ENCODE measurements around the gene SH3PXD2A. TPM values are rescaled to one million over a fixed set of nuclear protein-coding genes. Genes with fewer than 3 reads are reported as not detected.
"Not testable (repeated sequence)": the region's sequence is repeated elsewhere in the genome, so short reads cannot be mapped to it uniquely, and the experiment has no call there.

Gene SH3PXD2A
- total RNA-seq, 2 experiments from 2014 or later: 6.9 to 7.0 TPM

DNA sequence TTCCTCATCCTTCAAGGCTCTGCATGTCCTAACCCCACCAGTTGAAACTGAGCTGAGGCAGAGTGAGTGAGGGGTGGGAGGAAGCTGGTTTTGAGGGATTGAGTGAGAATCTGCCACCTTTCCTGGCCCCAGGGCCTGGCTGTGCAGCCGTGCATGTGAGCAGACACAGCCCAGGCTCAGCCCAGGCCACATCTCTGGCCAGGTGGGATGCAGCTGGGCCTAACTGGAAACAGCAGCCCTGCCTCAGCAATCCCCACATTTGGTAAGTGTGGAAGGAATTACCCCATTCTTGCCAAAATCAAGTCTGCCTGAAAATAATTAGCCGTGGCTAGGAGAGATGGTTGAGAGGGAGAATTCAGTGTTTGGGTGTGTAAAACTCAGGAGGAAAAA is 245.3 kb downstream of the SH3PXD2A start:
- Histone ChIP-seq H3K36me3 (ENCODE audit: insufficient read depth, low read length) (peaks cover 2% of the 10 kb centered on the region), H3K27ac (ENCODE audit: low read depth in 1 of 2, low read length in 2 of 2) (no peak overlapping the region), H3K9me3 (ENCODE audit: control insufficient read depth in 1 of 2, insufficient read depth in 1 of 2, low read length in 2 of 2) (no peaks in the 10 kb centered on the region), H3K4me3 (ENCODE audit: low read length) (no peak overlapping the region), H3K4me1 (ENCODE audit: insufficient read depth, low read length) (no peaks in the 10 kb centered on the region), H3K27me3 (ENCODE audit: control insufficient read depth in 1 of 2, insufficient read depth in 2 of 2, low read length in 2 of 2) (no peaks in the 10 kb centered on the region)
- ATAC-seq (ENCODE audit: poor library complexity): no peak
- Mint-ChIP-seq H3K4me3 (no peak overlapping the region), H3K36me3 (ENCODE audit: low read depth) (peaks cover 5% of the 10 kb centered on the region), H3K4me1 (ENCODE audit: low read depth) (no peaks in the 10 kb centered on the region), H3K9me3 (no peaks in the 10 kb centered on the region), H3K27me3 (no peaks in the 10 kb centered on the region), H3K27ac (no peak overlapping the region)
- TF ChIP-seq, protein P1, sequence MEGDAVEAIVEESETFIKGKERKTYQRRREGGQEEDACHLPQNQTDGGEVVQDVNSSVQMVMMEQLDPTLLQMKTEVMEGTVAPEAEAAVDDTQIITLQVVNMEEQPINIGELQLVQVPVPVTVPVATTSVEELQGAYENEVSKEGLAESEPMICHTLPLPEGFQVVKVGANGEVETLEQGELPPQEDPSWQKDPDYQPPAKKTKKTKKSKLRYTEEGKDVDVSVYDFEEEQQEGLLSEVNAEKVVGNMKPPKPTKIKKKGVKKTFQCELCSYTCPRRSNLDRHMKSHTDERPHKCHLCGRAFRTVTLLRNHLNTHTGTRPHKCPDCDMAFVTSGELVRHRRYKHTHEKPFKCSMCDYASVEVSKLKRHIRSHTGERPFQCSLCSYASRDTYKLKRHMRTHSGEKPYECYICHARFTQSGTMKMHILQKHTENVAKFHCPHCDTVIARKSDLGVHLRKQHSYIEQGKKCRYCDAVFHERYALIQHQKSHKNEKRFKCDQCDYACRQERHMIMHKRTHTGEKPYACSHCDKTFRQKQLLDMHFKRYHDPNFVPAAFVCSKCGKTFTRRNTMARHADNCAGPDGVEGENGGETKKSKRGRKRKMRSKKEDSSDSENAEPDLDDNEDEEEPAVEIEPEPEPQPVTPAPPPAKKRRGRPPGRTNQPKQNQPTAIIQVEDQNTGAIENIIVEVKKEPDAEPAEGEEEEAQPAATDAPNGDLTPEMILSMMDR (IDR thresholded peaks at IDR 0.05): no peak
- no peak for DNase-seq
- intact Hi-C loops (cut with DNase I, micrococcal nuclease): no loop called here
- ChIA-PET CTCF (interaction anchor here (2.1 kb wide), 1 partner anchor 76 kb away, joined by 6 read pairs; no protein-coding TSS in a partner anchor), POLR2A (no interaction called here)

DNA sequence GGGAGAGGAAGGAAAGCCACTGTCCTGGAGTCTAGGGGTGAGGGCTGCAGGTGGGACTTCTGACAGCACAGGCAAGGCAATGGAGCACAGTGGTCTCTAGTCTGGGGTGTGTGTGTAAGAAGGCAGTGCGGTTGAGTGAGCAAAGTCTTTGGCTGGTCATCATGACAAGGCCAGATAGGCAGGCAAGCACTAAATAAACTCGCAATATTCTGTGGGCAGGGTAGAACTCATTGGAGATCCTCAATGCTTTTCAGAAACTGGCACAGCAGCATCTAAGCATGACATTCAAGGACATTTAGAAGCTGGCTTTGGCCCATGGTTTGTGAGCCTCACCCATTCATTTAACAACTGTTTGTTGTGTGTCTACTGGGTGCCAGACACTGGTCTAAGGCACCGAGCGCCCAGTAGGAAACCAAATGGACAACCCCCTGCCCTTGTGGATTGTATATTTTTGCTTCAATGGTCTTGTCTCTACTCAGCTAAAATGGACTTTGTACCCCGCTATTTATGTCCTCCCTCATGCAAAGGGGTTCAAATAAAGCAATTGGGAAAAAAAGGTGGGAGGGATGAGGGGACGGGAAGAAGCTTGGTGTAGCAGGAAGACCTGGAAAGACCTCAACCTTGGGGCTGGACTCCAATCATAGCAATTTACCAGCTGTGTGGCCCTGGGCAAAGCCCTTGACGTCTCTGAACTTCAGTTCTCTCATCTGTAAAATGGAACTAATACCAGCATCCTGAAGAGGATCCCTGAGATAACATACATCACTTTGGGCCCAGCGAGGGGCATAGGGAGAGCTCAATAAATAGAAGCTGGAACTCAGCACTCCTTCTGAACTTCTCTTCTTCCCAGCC is 245.9 kb downstream of the SH3PXD2A start:
- Histone ChIP-seq H3K9me3 (ENCODE audit: control insufficient read depth in 1 of 2, insufficient read depth in 1 of 2, low read length in 2 of 2) (no peaks in the 10 kb centered on the region), H3K4me1 (ENCODE audit: insufficient read depth, low read length) (no peaks in the 10 kb centered on the region), H3K36me3 (ENCODE audit: insufficient read depth, low read length) (peaks cover 2% of the 10 kb centered on the region), H3K27me3 (ENCODE audit: control insufficient read depth in 1 of 2, insufficient read depth in 2 of 2, low read length in 2 of 2) (no peaks in the 10 kb centered on the region), H3K4me3 (ENCODE audit: low read length) (no peak overlapping the region), H3K27ac (ENCODE audit: low read depth in 1 of 2, low read length in 2 of 2) (no peak overlapping the region)
- TF ChIP-seq, protein P1 (IDR thresholded peaks at IDR 0.05): no peak
- Mint-ChIP-seq H3K4me1 (ENCODE audit: low read depth) (no peaks in the 10 kb centered on the region), H3K4me3 (no peak overlapping the region), H3K36me3 (ENCODE audit: low read depth) (peaks cover 5% of the 10 kb centered on the region), H3K27me3 (no peaks in the 10 kb centered on the region), H3K27ac (no peak overlapping the region), H3K9me3 (no peaks in the 10 kb centered on the region)
- ATAC-seq (ENCODE audit: poor library complexity): no peak
- POLR2A ChIA-PET: no interaction called here
- intact Hi-C loops (cut with DNase I, micrococcal nuclease): no loop called here
- CTCF ChIA-PET: interaction anchor here (2.1 kb wide), 1 partner anchor 77 kb away, joined by 6 read pairs; no protein-coding TSS in a partner anchor
- no peak for DNase-seq

DNA sequence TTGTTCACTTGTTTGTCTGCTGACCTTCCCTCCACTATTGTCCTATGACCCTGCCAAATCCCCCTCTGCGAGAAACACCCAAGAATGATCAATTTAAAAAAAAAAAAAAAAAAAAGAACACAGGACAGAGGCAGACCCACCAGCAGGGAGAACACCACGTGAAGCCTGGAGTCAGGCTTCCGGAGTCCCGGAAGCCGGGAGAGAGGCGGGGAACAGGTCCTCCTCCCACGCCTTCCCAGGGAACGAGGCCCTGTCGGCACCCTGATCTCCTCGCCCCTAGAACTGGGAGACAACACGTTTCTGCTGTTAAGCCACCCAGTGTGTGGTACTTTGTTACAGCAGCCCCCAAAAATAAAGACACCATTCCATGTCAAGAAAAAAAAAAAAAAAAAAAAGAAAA is 247.3 kb downstream of the SH3PXD2A start:
- H3K36me3 ChIP-seq (ENCODE audit: insufficient read depth, low read length); ATAC-seq (ENCODE audit: poor library complexity); H3K9me3 Mint-ChIP-seq; H3K27ac Mint-ChIP-seq; H3K4me1 ChIP-seq (ENCODE audit: insufficient read depth, low read length); H3K36me3 Mint-ChIP-seq (ENCODE audit: low read depth); POLR2A ChIA-PET; CTCF ChIA-PET; H3K4me3 ChIP-seq (ENCODE audit: low read length); H3K27me3 Mint-ChIP-seq; H3K27ac ChIP-seq (ENCODE audit: low read depth in 1 of 2, low read length in 2 of 2); intact Hi-C loops (cut with DNase I, micrococcal nuclease); H3K4me3 Mint-ChIP-seq; H3K4me1 Mint-ChIP-seq (ENCODE audit: low read depth); H3K9me3 ChIP-seq (ENCODE audit: control insufficient read depth in 1 of 2, insufficient read depth in 1 of 2, low read length in 2 of 2); H3K27me3 ChIP-seq (ENCODE audit: control insufficient read depth in 1 of 2, insufficient read depth in 2 of 2, low read length in 2 of 2); DNase-seq: not testable (repeated sequence)

DNA sequence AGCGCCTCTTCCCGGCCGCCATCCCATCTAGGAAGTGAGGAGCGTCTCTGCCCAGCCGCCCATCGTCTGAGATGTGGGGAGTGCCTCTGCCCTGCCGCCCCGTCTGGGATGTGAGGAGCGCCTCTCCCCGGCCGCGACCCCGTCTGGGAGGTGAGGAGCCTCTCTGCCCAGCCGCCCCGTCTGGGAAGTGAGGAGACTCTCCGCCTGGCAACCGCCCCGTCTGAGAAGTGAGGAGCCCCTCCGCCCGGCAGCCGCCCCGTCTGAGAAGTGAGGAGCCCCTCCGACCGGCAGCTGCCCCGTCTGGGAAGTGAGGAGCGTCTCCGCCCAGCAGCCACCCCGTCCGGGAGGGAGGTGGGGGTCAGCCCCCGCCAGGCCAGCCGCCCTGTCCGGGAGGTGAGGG is 248.3 kb downstream of the SH3PXD2A start:
- H3K27ac Mint-ChIP-seq; ATAC-seq (ENCODE audit: poor library complexity); DNase-seq; H3K4me1 Mint-ChIP-seq (ENCODE audit: low read depth); H3K27ac ChIP-seq (ENCODE audit: low read depth in 1 of 2, low read length in 2 of 2); H3K36me3 ChIP-seq (ENCODE audit: insufficient read depth, low read length); H3K27me3 ChIP-seq (ENCODE audit: control insufficient read depth in 1 of 2, insufficient read depth in 2 of 2, low read length in 2 of 2); POLR2A ChIA-PET; H3K36me3 Mint-ChIP-seq (ENCODE audit: low read depth); H3K9me3 ChIP-seq (ENCODE audit: control insufficient read depth in 1 of 2, insufficient read depth in 1 of 2, low read length in 2 of 2); H3K4me3 Mint-ChIP-seq; intact Hi-C loops (cut with DNase I, micrococcal nuclease); H3K9me3 Mint-ChIP-seq; CTCF ChIA-PET; H3K4me3 ChIP-seq (ENCODE audit: low read length); H3K4me1 ChIP-seq (ENCODE audit: insufficient read depth, low read length); H3K27me3 Mint-ChIP-seq: not testable (repeated sequence)

DNA sequence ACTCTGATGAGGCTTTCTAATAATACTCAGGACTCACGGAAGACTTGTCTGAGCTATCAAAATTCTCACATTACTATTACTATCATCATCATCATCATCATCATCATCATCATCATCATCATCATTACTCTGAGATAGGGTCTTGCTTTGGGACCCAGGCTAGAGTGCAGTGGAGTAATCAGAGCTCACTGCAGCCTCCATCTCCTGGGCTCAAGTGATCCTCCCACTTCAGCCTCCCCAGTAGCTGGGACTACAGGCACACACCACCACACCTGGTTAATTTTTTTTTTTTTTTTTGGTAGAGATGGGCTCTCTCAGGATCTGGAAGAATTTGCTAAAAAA is 249.3 kb downstream of the SH3PXD2A start:
- H3K4me3 ChIP-seq (ENCODE audit: low read length); H3K27me3 Mint-ChIP-seq; H3K4me1 Mint-ChIP-seq (ENCODE audit: low read depth); H3K4me1 ChIP-seq (ENCODE audit: insufficient read depth, low read length); ATAC-seq (ENCODE audit: poor library complexity); intact Hi-C loops (cut with DNase I, micrococcal nuclease); H3K27me3 ChIP-seq (ENCODE audit: control insufficient read depth in 1 of 2, insufficient read depth in 2 of 2, low read length in 2 of 2); POLR2A ChIA-PET; H3K36me3 Mint-ChIP-seq (ENCODE audit: low read depth); H3K27ac ChIP-seq (ENCODE audit: low read depth in 1 of 2, low read length in 2 of 2); H3K4me3 Mint-ChIP-seq; DNase-seq; H3K9me3 Mint-ChIP-seq; H3K36me3 ChIP-seq (ENCODE audit: insufficient read depth, low read length); H3K9me3 ChIP-seq (ENCODE audit: control insufficient read depth in 1 of 2, insufficient read depth in 1 of 2, low read length in 2 of 2); H3K27ac Mint-ChIP-seq: not testable (repeated sequence)
- CTCF ChIA-PET: interaction anchor here (0.6 to 2.1 kb wide), 6 partner anchors 67 to 99 kb away, joined by 3 to 30 read pairs (median 4); no protein-coding TSS in a partner anchor
